Activated gamma-delta T cell treated with Interleukin-2 at 50 U/mL for 16 hours (primary cell): ENCODE results near the gene AGPAT4.

Experiments used
- DNase-seq: peaks from one replicate; pipeline ENCODE4 v3.0.0-alpha.2; 2020

Gene AGPAT4

GRCh38 chr6:161162722-161163121 lies 111.1 kb downstream of the AGPAT4 start:
- DNase-seq = no peak

DNA sequence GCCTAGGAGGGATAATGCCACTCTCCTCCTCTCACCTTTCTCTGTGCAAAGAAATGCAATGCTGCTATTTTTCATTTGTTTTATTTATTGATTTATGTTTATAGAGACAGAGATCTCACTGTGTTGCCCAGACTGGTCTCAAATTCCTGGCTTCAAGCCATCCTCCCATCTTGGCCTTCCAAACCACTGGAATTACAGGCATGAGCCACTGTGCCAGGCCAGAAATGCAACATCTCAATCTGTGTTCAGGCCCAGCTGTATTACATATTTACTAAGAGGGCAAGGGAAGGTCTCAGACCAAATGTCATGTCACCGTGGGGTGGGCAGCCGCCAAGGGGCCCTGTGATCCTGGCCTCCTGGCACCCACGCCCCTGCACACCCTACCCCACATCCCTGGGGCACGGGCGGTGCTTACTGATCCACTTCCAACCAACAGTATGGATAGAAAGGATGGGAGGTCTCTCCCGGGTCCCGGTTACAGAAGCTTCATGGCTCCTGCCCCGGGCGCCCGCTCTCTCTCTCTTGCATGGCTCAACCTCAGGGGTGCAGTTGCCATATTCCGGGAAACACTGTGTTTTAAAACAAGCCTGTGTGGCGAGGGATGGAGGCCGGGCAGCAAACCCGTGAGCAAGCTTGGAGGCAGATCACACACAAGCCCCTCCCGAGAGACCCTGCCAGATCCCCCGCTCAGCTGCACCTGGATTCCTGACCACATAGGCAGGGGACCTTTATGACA lies 111.8 kb downstream of the AGPAT4 start:
- DNase-seq = no peak

GRCh38 chr6:161161121-161161520 lies 112.7 kb downstream of the AGPAT4 start:
- DNase-seq = no peak

GRCh38 chr6:161154796-161155335 lies 119.0 kb downstream of the AGPAT4 start:
- DNase-seq = no peak

DNA sequence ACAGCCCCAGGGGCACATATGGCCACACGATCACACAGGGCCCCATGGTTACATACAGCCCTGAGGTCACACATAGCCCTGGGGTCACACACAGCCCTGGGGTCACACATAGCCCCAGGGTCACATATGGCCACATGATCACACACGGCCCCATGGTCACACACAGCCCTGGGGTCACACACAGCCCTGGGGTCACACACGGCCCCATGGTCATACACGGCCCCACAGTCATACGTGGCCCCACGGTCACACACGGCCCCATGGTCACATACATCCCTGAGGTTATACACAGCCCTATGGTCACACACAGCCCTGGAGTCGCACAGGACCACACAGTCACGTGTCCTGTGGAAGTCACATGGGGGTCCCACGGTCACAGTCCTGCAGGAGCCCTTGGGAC lies 120.1 kb downstream of the AGPAT4 start:
- DNase-seq = no peak

DNA sequence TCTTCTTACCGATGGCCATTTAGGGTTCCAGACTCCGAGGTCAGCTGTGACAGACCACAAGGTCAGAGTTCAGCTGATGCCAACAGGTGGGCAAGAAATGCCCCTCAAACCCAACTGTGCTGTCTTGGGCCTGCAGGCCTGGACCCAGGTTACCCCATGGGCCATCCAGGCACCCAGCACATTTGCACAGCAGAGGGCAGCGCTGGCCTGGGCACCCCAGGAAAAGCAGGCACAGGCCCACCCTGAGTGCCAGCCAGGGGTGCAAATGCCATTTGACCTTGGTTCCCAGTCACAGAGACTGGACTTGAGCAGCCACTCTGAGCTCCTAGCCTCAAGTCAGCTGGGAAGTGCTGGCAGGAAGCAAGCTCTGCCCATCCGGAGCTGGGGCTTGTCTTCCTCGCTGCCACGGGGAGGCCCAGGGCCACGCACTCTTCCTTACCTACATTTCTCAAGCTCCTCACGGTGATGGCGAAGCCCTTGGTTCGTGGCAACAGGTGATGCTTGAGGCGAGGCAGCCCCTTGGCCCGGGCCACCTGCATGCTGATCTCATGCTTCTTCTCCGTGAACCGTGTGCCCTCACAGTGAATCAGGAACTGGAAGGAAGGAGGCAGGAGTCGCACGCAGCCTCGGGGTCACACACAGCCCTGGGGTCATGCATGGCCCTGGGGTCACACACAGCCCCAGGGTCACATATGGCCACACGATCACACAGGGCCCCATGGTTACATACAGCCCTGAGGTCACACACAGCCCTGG lies 120.8 kb downstream of the AGPAT4 start:
- DNase-seq = no peak

- DNase-seq = no peak
Observed at GRCh38 chr6:161152527-161152862, 121.4 kb downstream of the AGPAT4 start.

DNA sequence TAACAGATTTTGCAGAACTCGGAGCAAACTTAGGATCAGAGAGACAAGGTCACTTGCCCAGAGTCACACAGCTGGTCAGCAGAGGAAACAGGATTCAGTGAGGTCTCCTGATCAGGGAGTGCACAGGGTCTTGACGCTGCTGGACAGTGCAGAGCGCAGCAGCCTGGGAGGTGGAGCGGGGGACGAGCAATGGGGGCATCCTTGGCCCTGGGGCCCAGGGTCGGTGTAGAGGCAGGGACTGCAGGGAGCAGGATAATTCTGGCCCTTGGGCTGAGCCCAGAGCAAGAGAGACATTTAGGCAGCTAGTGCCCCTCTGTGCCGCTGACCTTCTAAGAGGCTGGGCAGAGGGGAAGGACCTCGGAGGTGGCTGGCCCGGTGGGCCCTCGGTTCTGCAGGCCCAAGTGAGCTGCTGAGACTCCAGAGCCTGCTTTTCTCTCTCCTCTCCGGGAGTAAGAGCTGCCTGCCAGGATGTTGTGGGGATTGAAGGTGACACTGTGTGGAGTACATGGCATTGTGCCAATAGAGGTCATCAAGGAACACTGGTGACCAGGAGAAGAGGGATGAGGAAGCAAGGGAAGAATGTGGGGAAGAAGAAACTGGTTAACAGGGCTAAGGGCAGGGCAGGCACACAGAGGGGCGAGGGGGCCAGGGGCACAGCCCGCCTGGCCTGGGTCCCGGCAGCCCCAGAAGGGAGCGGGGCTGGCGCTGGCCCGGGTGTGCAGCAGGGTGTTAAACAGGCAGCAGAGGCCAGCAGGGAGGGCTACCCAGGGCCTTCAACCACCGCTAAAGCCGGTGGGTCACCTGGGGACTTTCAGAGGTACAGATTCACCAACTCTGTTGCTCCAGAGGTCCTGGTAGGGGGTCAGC lies 122.0 kb downstream of the AGPAT4 start:
- no peak for DNase-seq

DNA sequence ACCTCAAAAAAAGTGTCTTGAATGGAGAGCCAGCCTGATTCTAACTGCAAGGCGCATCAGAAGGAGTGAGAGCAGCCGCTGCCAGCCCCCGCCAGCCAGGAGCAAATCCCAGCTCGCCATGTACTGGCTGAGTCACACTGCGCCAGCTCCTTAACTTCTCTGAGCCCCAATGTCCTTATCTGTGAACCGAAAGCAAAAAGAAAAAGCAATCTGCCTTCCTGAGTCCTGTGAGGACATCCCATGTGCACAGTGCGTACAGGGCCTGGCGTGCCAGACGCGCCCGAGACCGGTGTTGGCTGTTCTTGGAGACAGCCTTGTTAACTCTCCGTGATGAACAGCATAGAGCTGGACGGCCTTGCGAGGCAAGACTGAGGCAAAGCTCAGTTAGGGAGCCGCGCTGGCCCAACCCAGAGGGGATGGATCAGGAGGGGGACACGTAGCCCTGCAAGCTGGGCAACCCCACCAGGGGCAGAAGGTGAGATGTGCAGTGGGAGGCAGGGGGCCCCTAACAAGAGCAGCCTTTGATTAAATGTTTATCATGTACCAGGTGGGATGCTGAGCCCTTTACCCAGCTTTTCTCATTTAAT lies 122.7 kb downstream of the AGPAT4 start:
- no peak for DNase-seq

GRCh38 chr6:161150566-161150965 lies 123.3 kb downstream of the AGPAT4 start:
- no peak for DNase-seq

DNA sequence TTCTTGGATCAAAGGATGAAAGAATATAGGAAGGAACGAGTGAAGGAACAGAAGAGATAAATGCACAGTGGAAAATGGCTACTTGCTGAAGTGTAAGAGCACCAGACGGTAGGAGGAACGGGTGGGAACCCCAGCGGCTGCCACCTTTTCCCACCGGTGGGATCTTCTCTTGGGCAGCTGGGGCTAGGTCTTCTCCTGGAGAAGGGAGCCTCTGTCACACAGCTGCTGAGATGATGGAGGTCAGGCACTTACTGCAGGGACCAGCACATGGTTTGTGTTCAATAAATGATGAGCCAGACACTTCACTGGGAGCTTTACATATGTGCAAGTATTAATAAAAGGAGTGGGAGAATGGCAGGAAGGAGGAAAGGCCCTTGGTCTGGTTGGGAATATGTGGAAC lies 123.7 kb downstream of the AGPAT4 start:
- DNase-seq = no peak

DNA sequence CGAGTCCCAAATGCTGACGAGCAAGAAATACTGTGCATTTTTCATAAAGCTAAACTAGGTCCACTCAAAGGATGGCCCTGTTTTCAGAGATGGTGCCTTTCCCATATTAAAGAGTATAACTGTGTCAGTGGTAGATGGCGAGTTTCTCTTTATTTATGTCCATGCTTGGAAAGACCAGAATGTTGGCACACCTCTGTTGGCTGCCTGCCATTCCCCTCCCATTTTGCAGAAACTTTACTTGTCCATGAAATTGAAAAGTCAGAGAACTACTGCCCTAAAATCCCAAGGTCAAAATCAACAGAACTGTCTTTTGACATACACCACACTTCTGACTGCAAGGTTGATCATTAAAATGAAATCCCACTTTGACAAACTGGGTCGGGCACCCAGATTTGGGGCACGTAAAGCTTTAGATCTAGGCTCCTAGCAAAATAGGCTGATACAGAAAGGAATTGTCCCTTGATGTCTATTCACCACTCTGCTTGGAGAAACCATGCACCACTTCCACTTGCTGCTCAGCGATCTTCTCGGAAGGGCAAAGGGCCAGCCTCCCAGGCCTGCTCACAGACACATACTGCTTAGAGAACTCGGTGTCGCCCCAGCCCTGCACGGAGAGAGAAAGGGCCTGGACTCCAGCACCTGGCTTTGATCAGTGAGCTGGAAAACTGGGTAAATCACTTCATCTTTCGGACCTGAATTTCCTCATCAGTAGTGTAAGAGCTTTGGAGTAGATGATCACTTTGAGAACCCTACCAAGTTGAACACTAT lies 130.0 kb downstream of the AGPAT4 start:
- no peak for DNase-seq

GRCh38 chr6:161142957-161143296 lies 130.9 kb downstream of the AGPAT4 start:
- no peak for DNase-seq

GRCh38 chr6:161141173-161141572 lies 132.7 kb downstream of the AGPAT4 start:
- DNase-seq = no peak

DNA sequence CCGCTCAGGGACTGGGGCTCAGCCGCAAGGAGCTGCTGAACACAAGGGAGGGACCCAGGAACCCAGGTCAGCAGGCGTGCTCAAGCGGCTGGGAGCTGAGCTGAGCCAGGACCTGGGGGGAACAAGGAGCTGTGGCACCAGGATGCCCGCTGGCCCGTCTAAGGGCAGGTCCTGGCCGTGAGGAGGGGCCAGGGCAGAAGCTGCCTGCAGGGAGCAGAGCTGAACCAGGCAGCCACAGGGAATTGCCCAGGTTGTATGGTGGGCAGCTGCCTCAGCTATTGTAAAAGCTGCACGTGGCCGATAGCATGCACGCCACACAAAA lies 133.3 kb downstream of the AGPAT4 start:
- no peak for DNase-seq

DNA sequence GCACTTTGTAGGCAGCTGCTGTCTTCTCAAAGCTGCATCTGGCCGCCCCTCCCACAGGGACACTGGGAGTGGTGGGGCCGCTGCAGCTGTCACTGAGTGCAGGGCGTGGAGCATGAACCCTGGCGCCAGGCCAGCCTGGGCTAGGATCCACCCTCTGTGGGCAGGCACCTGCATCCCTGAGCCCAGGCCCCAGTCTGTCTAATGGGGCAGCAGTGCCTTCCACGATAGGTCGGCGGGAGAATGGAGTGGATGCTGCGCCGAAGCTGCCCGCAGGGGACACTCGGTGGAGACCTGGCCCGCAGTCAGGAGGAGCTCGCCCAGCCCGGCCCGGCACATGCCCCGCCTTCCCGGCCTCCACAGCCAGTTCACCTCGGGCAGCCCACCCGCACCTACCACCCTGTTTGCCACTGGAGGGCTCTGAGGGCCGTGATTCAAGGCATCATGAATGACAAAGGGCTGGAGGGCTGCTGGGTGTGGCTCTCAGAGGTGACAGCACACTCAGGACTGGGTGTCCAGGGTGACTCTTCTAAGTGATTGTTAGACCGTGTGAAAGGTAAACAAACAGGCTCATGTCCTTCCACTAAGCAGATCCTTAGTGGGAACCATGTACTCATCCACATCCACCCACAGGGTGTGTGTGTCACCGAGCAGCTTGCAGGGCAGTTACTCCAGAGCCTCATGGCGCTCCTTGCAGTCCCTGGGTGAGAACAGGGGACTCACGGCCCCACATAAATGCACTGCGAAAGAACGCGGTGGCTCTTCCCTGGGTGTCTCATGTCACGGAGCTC lies 133.9 kb downstream of the AGPAT4 start:
- no peak for DNase-seq

- no peak for DNase-seq
Observed at GRCh38 chr6:161139304-161139765, 134.5 kb downstream of the AGPAT4 start.

DNA sequence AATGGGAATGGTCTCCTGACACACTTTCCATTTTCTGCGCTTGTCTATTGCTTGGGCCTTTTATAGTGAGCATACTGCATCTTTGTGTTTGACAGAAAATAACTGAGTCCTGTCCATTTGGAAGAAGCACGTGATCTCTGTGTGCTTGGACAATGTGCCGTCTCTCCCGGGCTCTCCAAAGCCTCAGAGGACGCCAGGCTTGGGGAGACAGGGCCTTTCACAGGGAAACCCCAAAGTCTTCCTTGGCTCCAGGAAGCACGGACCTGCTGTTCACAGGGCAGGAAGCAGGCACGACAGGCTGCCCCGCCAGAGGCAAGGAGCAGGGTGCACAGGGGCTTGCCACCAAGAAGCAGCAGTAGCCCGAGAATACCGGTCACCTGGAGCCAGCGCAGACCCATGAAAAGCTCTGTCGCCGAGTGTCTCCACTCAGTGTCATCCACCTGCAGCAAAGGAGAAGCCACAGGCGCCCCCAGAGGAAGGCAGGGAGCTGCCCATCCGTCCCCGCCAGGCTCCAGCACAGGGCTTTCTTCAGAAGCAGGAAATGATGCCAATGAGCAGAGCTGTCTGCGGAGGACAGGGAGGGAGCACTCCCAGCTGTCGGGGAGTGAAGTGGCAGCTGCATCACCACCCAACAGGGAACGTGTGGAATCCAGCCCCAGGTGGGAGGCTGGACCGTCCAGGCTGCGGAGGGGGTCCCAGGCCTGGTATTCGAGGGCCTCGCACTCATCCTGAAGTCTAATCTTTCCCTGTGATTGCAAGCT lies 135.1 kb downstream of the AGPAT4 start:
- no peak for DNase-seq

- no peak for DNase-seq
Observed at GRCh38 chr6:161137839-161138542, 135.9 kb downstream of the AGPAT4 start.

DNA sequence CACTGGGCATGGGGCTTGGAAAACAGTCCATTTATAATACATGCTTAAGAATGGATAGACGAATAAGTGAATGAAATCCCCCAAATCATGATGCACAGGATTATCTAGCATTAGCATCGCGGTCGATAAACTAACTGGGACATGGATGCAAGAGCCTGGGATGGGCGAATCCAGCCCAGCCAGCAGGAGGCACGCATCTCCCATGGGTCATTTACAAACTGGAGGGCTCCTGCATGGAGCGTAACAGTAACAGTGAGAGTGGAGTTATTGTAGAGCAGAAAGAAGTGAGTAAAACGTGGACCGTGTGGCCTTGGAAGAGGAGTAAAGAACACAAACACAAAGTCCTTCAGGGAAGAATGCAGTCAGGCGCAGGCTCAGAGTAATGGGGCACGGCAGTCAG lies 136.5 kb downstream of the AGPAT4 start:
- DNase-seq = no peak
